ENCODE data around the gene MYMX. TPM values are rescaled to one million over a fixed set of nuclear protein-coding genes. Genes with fewer than 3 reads are reported as not detected.

Gene MYMX
- total and polyA plus RNA-seq, 2 of the 4 experiments (the other 2 are of a cell fraction): not detected

- Histone ChIP-seq H2AFZ (replicated peaks; ENCODE audit: low read length, poor library complexity) (peak within 1 kb of the TSS; percentile 91), H3K56ac (ENCODE audit: extremely low read depth, insufficient read depth, low read length) (peak within 1 kb of the TSS; percentile 14; the same call in 1 of the 2 replicates), H3K27me3 (ENCODE audit: control insufficient read depth, insufficient read depth, low read length) (peaks cover 20% of the 10 kb centered on the region), H4K91ac (ENCODE audit: insufficient read depth, low read depth, low read length) (peak within 1 kb of the TSS; percentile 56; the same call in 1 of the 2 replicates), H2BK120ac (ENCODE audit: low read depth, low read length) (no peak within 1 kb of the TSS), H2BK5ac (ENCODE audit: low read depth, low read length, poor library complexity, severe bottlenecking) (peak within 1 kb of the TSS; percentile 41), H3K36me3 (ENCODE audit: control insufficient read depth, insufficient read depth, low read length) (peaks cover 3% of the 10 kb centered on the region; the same call in 1 of the 2 replicates), H3K9me3 (ENCODE audit: control insufficient read depth, insufficient read depth, low read length) (no peaks in the 10 kb centered on the region), H4K5ac (ENCODE audit: low read depth, low read length) (no peak within 1 kb of the TSS), H3K4me2 (ENCODE audit: low read depth, low read length) (peak within 1 kb of the TSS; percentile 99), H2AK5ac (ENCODE audit: low read depth, low read length) (peak within 1 kb of the TSS; percentile 84), H4K20me1 (ENCODE audit: insufficient read depth, low read length) (peaks cover 9% of the 10 kb centered on the region), H2BK15ac (ENCODE audit: low read depth, low read length) (no peak within 1 kb of the TSS), H3K18ac (ENCODE audit: low read depth, low read length) (no peak within 1 kb of the TSS), H3K14ac (replicated peaks; ENCODE audit: low read depth, low read length) (peak within 1 kb of the TSS; percentile 96), H3K79me1 (ENCODE audit: low read depth in 1 of 2, low read length in 2 of 2) (peaks cover 24 to 37% of the 10 kb centered on the region in 2 experiments), H3K23ac (ENCODE audit: low read depth, low read length) (peak within 1 kb of the TSS; percentile 88), H2BK20ac (ENCODE audit: low read depth, low read length) (no peak within 1 kb of the TSS), H3K9me1 (ENCODE audit: insufficient read depth, low read length) (peaks cover 14% of the 10 kb centered on the region), H3K9ac (ENCODE audit: low read depth, low read length) (peak within 1 kb of the TSS; percentile 82), H3K27ac (ENCODE audit: insufficient read depth, low read length) (peak within 1 kb of the TSS; percentile 75), H3K4me3 (ENCODE audit: insufficient read depth, low read depth, low read length) (peak within 1 kb of the TSS; percentile 90), H4K8ac (ENCODE audit: low read depth in 2 of 2, low read length in 2 of 2) (peak within 1 kb of the TSS in 1 of 2 experiments; percentile 73; a peak in 1 of 4 replicates), H2AK9ac (replicated peaks; ENCODE audit: low read depth, low read length, poor library complexity) (peak within 1 kb of the TSS; percentile 98), H3K4ac (ENCODE audit: low read depth, low read length) (peak within 1 kb of the TSS; percentile 50; the same call in 1 of the 2 replicates), H3K4me1 (ENCODE audit: control insufficient read depth, insufficient read depth, low read length) (peaks cover 22% of the 10 kb centered on the region)
- POLR2A ChIA-PET (ENCODE audit: unreplicated experiment): no interaction called here
- intact Hi-C loops (cut with micrococcal nuclease) (no loop called here), dilution Hi-C loops (cut with HindIII; ENCODE audit: low sequenced_read_pairs, unreplicated experiment) (no loop called here), in situ Hi-C loops (cut with MboI; ENCODE audit: low sequenced_read_pairs) (no loop called here)
- WGBS, 2 experiments (ENCODE audit: extremely low coverage in 2 of 2, insufficient read length in 1 of 2): 0% methylated on average over 42 of the region's 72 CpGs; no CpG with 5 or more reads in 1 of the 2 experiments
- CTCF ChIA-PET: interaction anchor here (1.6 kb wide), 1 partner anchor 48 kb away, joined by 4 read pairs; the partner anchor contains the start of gene AARS2
- no TSS peak for BruUV-seq (replicated peaks)
- DNase-seq: peak; percentile 94
- ATAC-seq (ENCODE audit: low read depth): peak; percentile 95
- TF ChIP-seq FOS (IDR thresholded peaks at IDR 0.05; ENCODE audit: low read depth, low read length): no peak
- TF ChIP-seq CHD1 (IDR thresholded peaks at IDR 0.05; ENCODE audit: low read depth, low read length): 0 out of 2 replicates have a peak, but pooled peaks have one; percentile 39
- TF ChIP-seq NFE2L2 (IDR thresholded peaks at IDR 0.05; ENCODE audit: low read depth, low read length): no peak
- TF ChIP-seq RAD21 (IDR thresholded peaks at IDR 0.05; ENCODE audit: low read length): no peak
- TF ChIP-seq MAFK (IDR thresholded peaks at IDR 0.05; ENCODE audit: low read depth, low read length): no peak
- TF ChIP-seq POLR2A (IDR thresholded peaks at IDR 0.05; ENCODE audit: low read depth, low read length): peak; percentile 98
- TF ChIP-seq, protein P1, sequence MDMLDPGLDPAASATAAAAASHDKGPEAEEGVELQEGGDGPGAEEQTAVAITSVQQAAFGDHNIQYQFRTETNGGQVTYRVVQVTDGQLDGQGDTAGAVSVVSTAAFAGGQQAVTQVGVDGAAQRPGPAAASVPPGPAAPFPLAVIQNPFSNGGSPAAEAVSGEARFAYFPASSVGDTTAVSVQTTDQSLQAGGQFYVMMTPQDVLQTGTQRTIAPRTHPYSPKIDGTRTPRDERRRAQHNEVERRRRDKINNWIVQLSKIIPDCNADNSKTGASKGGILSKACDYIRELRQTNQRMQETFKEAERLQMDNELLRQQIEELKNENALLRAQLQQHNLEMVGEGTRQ (IDR thresholded peaks at IDR 0.05; ENCODE audit: low read depth, low read length): peak; percentile 45; the same call in 1 of the 2 replicates
- peak; percentile 33 for TF ChIP-seq CTCF (conservative IDR thresholded peaks at IDR 0.05; ENCODE audit: low read depth, low read length)
- TF ChIP-seq RFX5 (IDR thresholded peaks at IDR 0.05; ENCODE audit: low read depth, low read length): no peak
- TF ChIP-seq RCOR1 (IDR thresholded peaks at IDR 0.05; ENCODE audit: insufficient replicate concordance, low read length): no peak
- peak; percentile 89; the same call in 1 of the 2 replicates for TF ChIP-seq MAZ (IDR thresholded peaks at IDR 0.05; ENCODE audit: borderline replicate concordance, low read depth, low read length)
- TF ChIP-seq SMC3 (IDR thresholded peaks at IDR 0.05; ENCODE audit: low read depth, low read length): no peak
- TF ChIP-seq, protein P2, sequence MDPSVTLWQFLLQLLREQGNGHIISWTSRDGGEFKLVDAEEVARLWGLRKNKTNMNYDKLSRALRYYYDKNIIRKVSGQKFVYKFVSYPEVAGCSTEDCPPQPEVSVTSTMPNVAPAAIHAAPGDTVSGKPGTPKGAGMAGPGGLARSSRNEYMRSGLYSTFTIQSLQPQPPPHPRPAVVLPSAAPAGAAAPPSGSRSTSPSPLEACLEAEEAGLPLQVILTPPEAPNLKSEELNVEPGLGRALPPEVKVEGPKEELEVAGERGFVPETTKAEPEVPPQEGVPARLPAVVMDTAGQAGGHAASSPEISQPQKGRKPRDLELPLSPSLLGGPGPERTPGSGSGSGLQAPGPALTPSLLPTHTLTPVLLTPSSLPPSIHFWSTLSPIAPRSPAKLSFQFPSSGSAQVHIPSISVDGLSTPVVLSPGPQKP (IDR thresholded peaks at IDR 0.05; ENCODE audit: borderline replicate concordance, low read depth, low read length): no peak
- TF ChIP-seq BHLHE40 (IDR thresholded peaks at IDR 0.05; ENCODE audit: low read depth, low read length): no peak
These were observed 48.4 kb downstream of the MYMX start, which contains the start of gene NFKBIE for GRCh38 chr6:44265007-44265721. TSS of gene NFKBIE (minus strand) at chr6:44265551. CDS start at chr6:44265346, 205 bp downstream.

Data from IMR-90 (cell line).